MCF 10A (cell line): ENCODE results near the gene ZNF687. TPM values are rescaled to one million over a fixed set of nuclear protein-coding genes. Genes with fewer than 3 reads are reported as not detected.

Experiments
- BruUV-seq: library from RNA; stranded (reverse); fragments of 400-500 nt; replicated peaks from 2 replicates; lab custom pipeline; 2021; lab: Mats Ljungman, UMichigan
- CTCF ChIA-PET: fragments of 300-600 bp; sonication (Branson Sonifier 250); formaldehyde crosslinking; extraction: SDS; loops from one replicate; lab custom pipeline; 2021; ENCODE audit warnings: antibody characterized with exemption, inconsistent platforms; lab: Yijun Ruan, JAX
- POLR2A ChIA-PET: fragments of 300-600, 350-650 bp; sonication (Branson Sonifier 250); formaldehyde crosslinking; extraction: SDS; loops from one replicate; lab custom pipeline; 2020; ENCODE audit warnings: antibody characterized with exemption, inconsistent platforms; lab: Yijun Ruan, JAX
- DNase-seq: peaks from one replicate; pipeline ENCODE4 v3.0.0-alpha.2; 2018; ENCODE audit not compliant: unreplicated experiment
- H3K27ac Mint-ChIP-seq: one replicate; pipeline ENCODE4 v1.8.0; 2022; ENCODE audit warnings: mild to moderate bottlenecking, low read depth, mixed read lengths; ENCODE audit not compliant: unreplicated experiment
- H3K27me3 Mint-ChIP-seq: one replicate; pipeline ENCODE4 v1.8.0; 2022; ENCODE audit warnings: mixed read lengths; ENCODE audit not compliant: insufficient read depth, unreplicated experiment
- H3K36me3 Mint-ChIP-seq: one replicate; pipeline ENCODE4 v1.8.0; 2022; ENCODE audit warnings: mild to moderate bottlenecking, moderate library complexity, mixed read lengths; ENCODE audit not compliant: insufficient read depth, unreplicated experiment
- H3K4me1 Mint-ChIP-seq: one replicate; pipeline ENCODE4 v1.8.0; 2022; ENCODE audit warnings: mixed read lengths; ENCODE audit not compliant: insufficient read depth, unreplicated experiment
- H3K4me3 Mint-ChIP-seq: one replicate; pipeline ENCODE4 v1.8.0; 2022; ENCODE audit warnings: mild to moderate bottlenecking, moderate library complexity, mixed read lengths; ENCODE audit not compliant: unreplicated experiment
- H3K9me3 Mint-ChIP-seq: one replicate; pipeline ENCODE4 v1.8.0; 2022; ENCODE audit warnings: mixed read lengths; ENCODE audit not compliant: unreplicated experiment
- CTCF ChIP-seq: fragments of 200-600 bp; IDR thresholded peaks from one replicate; pipeline ENCODE4 v1.8.0; 2022; ENCODE audit warnings: antibody characterized with exemption, mild to moderate bottlenecking; ENCODE audit not compliant: unreplicated experiment
- intact Hi-C: fragments of 100-400 bp; cut with micrococcal nuclease; formaldehyde crosslinking; loops from 2 replicates; pipeline ENCODE4 v1.14.1; 2022
- total RNA-seq: library from RNA; stranded (reverse); gene quantifications from 2 replicates; pipeline ENCODE4 v1.2.3, GENCODE V29; 2022

Gene ZNF687
- total RNA-seq, 1 experiment from 2014 or later: 26.3 TPM

- peak; percentile 90 for TF ChIP-seq CTCF
- peak; percentile 85 for DNase-seq
- intact Hi-C loops: loop anchor here (1.0 to 10.0 kb wide), 3 partner anchors 52 to 177 kb away; partner anchors contain the start of gene GABPB2
- peak overlapping the region; percentile 12 for H3K27ac Mint-ChIP-seq
- CTCF ChIA-PET: interaction anchor here (0.6 to 10.6 kb wide), 28 partner anchors 9 to 774 kb away, joined by 3 to 122 read pairs (median 4); partner anchors contain the start of gene VPS72
- POLR2A ChIA-PET: interaction anchor here (0.5 to 8.1 kb wide), 19 partner anchors 9 to 926 kb away, joined by 3 to 153 read pairs (median 4); partner anchors contain the start of genes CDC42SE1, PIP5K1A, PSMB4 and SELENBP1
- H3K9me3 Mint-ChIP-seq: no peaks in the 10 kb centered on the region
- BruUV-seq: no TSS peak
- no peak overlapping the region for H3K4me3 Mint-ChIP-seq
- peaks cover 3% of the 10 kb centered on the region for H3K4me1 Mint-ChIP-seq
- peaks cover 61% of the 10 kb centered on the region for H3K36me3 Mint-ChIP-seq
- no peaks in the 10 kb centered on the region for H3K27me3 Mint-ChIP-seq
Observed at GRCh38 chr1:151251656-151252470, 30.2 kb upstream of the ZNF687 start.

GRCh38 chr1:151254217-151255213 lies 27.6 kb upstream of the ZNF687 start, which contains the start of gene PSMD4:
TSS of gene PSMD4 (plus strand) at chr1:151254734. CDS start at chr1:151254783, 49 bp downstream.
- BruUV-seq: TSS peak; percentile 84
- intact Hi-C loops: loop anchor here (1.0 to 10.0 kb wide), 4 partner anchors 26 to 180 kb away; partner anchors contain the start of genes GABPB2 and RFX5
- DNase-seq: peak; percentile 99
- POLR2A ChIA-PET: interaction anchor here (0.6 to 8.1 kb wide), 31 partner anchors 8 to 519 kb away, joined by 3 to 153 read pairs (median 6); partner anchors contain the start of genes MINDY1, PI4KB, PIP5K1A and PSMB4
- peaks cover 39% of the 10 kb centered on the region for H3K36me3 Mint-ChIP-seq
- no peak for TF ChIP-seq CTCF
- H3K27me3 Mint-ChIP-seq: no peaks in the 10 kb centered on the region
- no peaks in the 10 kb centered on the region for H3K9me3 Mint-ChIP-seq
- peaks cover 24% of the 10 kb centered on the region for H3K4me1 Mint-ChIP-seq
- CTCF ChIA-PET: interaction anchor here (0.7 to 10.6 kb wide), 11 partner anchors 9 to 86 kb away, joined by 3 to 122 read pairs (median 3); no protein-coding TSS in a partner anchor
- peak within 1 kb of the TSS; percentile 98 for H3K27ac Mint-ChIP-seq
- peak within 1 kb of the TSS; percentile 79 for H3K4me3 Mint-ChIP-seq

- Mint-ChIP-seq H3K27ac (peak overlapping the region; percentile 98), H3K4me3 (peak overlapping the region; percentile 79), H3K36me3 (peaks cover 38% of the 10 kb centered on the region), H3K9me3 (no peaks in the 10 kb centered on the region), H3K4me1 (peaks cover 24% of the 10 kb centered on the region), H3K27me3 (no peaks in the 10 kb centered on the region)
- no TSS peak for BruUV-seq
- ChIA-PET CTCF (interaction anchor here (0.8 to 10.6 kb wide), 7 partner anchors 9 to 85 kb away, joined by 3 to 122 read pairs (median 4); no protein-coding TSS in a partner anchor), POLR2A (interaction anchor here (0.5 to 8.1 kb wide), 24 partner anchors 9 to 518 kb away, joined by 3 to 153 read pairs (median 8); partner anchors contain the start of genes MINDY1, PI4KB, PIP5K1A and PSMB4)
- DNase-seq: no peak
- no peak for TF ChIP-seq CTCF
- intact Hi-C loops: loop anchor here (2.0 to 10.0 kb wide), 3 partner anchors 25 to 181 kb away; partner anchors contain the start of genes GABPB2 and RFX5
Observed at GRCh38 chr1:151255381-151255780, 26.7 kb upstream of the ZNF687 start.
